ENCODE results near the gene PHLDA3.
"Not testable (repeated sequence)": the region's sequence is repeated elsewhere in the genome, so short reads cannot be mapped to it uniquely, and the experiment has no call there.

Gene PHLDA3

DNA sequence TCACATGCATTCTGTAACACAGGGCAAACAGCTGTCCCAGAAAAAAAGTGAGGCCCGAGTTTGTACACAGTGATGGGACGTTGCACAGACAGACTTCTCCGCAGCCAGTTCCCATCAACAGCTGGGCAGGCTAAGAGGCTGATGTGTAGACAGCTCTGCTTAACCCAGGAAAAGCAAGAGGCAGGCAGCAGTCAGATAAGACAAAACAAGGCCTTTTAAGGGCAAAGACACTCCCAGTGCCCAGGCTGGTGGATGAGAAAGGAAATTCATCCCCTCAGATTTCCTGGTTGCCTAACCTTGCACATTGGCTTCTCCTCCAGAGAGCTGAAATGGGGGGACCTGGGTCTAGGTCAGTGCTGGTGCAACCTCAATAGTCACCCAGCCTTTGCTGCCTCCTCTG lies 17.2 kb upstream of the PHLDA3 start:
- no peak for DNase-seq (ENCODE audit: low read depth)

DNA sequence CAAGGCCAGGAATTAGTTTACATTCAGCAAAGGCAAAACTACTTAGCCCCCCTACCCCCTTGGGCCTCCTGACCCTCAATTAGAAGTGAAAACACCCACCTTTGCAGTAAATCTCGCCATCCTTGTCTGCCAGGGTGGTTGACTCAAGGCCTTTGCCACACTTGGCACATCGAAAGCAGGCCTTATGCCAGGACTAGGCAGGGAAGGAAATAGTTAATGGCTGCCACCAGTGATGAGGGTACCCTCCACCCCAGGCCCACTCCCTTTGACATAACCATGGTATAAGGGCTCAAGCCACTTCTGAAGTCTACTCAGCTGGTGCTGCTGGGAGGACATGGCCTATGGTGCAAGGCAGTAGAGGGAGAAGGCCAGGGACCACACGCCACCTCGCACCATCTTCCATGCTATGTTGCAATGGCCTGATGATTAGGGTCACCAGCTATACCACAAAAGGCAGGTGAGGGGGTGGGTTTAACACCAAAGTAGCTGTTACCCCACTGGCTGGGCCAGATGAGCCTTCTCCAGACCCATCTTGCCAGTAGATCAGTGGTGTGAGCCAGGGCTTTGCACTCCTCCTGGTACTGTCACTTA lies 16.3 kb upstream of the PHLDA3 start:
- DNase-seq (ENCODE audit: low read depth), result no peak

DNA sequence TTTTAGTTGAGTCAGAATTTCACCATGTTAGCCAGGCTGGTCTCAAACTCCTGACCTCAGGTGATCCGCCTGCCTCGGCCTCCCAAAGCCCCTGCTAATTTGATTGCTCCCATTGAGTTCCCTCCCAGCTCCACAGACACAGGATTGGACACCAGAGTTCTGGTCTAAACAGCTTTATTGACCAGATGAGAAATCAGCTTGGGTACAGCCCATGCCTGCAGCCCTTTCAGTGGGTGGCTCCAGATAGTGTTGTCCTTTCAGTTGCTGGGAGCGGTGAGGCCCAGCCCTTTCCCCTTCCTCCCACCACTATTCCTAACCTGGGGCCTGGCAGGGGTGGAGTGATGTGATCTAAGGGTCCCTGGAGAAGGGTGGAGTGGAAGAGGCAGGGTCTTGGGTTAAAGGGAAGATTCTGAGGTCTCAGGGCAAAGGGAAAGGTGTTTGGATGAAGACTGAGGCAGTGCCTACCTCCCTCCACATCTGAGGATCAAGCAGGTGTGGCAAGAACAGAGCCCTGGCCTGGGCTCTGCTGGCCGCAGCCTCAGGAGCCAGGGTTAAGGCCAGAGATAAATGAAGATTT lies 14.5 kb upstream of the PHLDA3 start:
- no peak for DNase-seq (ENCODE audit: low read depth)

DNA sequence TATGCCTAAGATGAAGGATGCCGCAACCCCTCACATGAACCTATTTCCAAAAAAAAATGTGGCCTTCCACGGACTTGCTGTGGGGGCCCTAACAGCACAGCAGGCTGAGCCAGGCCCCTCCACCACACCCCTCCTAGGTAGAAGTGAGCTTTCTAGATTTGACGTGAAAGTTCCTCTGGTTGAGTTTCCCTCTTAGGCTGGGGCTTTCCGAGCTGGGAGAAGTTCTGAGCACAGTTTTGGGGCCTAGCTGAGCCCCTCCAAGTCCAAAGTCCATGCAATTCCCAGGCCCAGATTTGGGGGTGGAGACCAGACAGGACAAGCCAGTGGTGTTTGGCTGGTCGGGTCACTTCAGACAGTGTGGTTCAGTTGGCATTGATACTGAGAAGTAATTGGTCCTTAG lies 13.8 kb upstream of the PHLDA3 start:
- DNase-seq (ENCODE audit: low read depth), result no peak

DNA sequence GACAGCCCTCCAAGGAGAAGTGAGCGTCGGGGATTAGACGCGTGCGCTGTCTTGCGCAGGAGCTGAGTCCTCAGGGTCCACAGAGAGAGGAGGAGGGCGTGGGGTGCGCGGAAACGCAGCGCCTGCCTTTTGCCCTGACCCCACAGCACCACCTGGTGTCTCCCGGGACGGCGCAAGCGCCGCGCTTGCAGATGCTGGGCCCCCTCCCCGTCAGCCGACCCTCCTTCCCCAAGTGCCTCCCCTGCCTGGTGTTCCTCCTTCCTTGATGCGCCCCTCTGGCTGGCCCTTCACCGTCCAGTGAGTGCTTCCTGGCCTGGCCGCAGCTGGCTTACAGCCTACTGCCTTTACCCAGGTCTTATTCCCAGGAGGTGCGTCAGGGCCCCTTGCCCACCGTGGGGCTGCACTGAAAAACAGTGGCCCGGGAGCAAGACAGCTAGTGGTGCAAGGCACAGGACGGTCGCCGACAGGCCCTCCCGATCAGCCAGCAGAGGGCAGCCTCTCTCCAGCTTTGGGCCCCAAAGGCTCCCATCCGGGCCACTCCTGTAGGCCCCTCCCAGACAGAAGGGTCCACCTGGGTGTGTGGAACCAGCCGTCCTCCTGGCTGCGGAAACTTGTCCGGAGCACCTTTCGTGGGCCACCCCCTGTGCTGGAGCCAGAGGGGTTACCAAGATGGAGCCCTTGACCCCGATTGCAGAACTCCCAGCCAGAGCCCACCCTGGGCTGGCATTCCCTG lies 12.9 kb upstream of the PHLDA3 start:
- DNase-seq (ENCODE audit: low read depth), result peak; percentile 74

DNA sequence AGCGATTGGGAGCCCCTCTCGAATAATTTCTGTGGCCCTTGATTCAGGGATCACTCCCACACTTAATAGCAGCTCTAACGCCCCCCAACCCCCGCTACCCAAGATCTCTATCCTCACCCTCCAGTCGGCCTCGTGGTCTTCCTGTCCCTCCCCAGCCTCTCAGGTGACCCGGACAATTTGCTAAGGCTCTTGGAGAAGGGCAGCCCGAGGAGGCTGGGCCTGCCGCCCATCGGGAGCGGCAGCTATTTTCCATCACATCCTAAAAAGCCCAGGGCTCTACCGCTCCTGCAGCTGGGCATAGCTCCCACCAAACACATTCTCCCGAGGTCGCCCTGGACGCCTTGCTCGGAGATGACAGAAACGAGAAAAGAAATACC lies 12.0 kb upstream of the PHLDA3 start:
- no peak for DNase-seq (ENCODE audit: low read depth)

DNA sequence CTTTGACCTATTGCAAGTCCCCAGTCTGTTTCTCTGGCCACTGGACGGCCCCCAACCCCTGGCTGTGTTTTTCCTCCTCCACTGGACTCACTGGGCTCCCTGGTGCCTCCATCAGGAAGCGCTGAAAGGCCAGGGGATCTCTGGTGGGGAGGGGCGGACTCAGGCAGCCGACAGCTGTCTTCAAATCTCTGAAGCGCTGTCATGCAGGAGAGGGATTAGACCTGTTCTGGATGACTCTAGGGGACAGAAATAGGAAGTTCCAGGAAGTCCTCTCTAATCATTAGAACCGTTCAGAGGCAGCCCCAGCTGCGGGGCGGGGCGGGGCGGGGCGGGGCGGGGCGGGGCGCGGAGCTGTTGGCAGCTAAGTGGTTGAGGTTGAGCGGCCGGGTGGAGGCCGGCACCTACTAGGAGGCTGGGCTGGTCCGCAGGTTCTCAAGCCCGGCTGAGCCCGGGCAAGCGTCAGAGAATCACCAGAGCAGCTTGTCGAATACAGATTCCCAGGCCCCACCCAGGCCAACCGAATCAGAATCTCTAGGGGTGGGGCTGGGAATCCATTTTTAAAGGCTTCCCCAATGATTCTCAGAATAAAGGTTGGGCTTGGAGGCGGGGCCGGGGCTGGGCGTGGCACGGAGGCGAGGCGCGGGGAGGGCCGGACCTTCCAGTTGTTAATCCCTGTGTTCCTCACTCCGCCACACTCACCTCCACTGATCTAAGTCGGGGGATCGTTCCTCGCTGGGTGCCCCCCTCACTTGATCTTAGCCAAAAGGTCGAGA lies 11.4 kb upstream of the PHLDA3 start:
- peak; percentile 43 for DNase-seq (ENCODE audit: low read depth)

DNA sequence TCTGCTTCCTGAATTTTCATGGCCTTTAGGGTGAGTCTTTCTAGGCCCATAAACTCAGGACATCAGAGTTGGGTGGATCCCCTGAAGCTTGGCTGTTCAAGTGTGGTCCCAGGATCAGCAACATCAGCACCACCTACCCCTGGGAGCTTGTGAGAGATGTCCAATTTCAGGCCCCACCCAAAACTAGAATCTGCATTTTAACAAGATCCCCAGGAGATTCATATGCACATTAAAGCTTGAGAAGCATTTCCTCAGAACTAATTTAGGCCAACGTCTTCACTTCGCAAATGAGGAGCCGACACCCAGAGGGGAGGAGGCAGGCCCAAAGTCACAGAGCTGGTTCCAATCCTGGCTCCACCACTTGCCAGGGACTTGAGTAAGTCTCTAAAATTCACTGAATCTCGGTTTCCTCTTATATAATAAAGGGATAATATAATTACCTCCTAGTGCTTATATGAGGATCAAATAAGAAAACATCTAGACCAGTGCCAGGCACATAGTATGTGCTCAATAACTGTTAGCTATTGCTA lies 10.3 kb upstream of the PHLDA3 start:
- no peak for DNase-seq (ENCODE audit: low read depth)

DNA sequence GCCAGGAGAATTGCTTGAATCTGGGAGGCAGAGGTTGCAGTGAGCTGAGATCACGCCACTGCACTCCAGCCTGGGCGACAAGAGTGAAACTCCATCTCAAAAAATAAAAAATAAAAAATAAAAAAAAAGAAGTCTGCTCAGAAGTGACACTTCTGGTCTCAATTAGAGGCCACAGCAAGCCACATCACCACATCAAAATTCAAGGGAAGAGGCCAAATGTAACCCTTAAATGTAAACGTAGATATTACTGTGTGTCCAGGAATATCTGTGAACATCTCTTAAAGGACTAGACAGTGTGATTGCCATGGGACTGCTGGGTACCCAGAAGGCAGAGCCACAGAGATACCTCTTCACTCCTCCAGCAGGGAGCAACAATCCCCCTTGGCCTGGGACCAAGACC lies 9.7 kb upstream of the PHLDA3 start:
- DNase-seq (ENCODE audit: low read depth), result not testable (repeated sequence)

DNA sequence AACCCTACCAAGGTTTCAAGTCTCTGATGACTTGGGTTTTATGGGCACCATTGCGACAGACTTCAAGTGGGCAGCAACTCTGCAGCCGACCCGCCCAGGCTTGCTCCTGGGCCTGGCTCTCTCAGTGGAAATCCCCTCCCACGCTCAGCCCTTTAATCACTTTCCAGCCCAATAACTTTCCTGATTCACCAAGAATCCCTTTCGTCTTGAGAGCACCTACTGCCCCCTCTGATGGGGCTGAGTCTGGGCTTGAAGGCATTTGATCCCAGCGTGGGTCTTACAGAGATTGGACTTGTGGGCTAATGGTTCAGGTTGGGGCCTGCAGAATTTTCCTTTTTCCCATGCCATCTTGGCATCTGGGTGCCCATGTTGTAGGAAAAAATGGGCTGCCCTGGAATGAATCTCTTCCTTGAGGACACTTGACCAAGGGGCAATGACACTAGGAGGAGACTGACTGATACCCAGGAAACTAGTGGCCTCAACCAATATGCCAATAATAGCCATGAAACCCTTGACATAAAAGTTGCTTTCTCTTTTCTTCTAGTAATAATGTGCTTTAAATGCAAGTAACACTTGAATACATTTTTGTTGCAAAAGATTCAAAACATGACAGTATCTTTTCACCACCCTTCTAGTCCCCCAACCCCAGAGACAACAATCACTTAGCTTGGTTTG lies 7.8 kb upstream of the PHLDA3 start:
- DNase-seq (ENCODE audit: low read depth), result no peak

DNA sequence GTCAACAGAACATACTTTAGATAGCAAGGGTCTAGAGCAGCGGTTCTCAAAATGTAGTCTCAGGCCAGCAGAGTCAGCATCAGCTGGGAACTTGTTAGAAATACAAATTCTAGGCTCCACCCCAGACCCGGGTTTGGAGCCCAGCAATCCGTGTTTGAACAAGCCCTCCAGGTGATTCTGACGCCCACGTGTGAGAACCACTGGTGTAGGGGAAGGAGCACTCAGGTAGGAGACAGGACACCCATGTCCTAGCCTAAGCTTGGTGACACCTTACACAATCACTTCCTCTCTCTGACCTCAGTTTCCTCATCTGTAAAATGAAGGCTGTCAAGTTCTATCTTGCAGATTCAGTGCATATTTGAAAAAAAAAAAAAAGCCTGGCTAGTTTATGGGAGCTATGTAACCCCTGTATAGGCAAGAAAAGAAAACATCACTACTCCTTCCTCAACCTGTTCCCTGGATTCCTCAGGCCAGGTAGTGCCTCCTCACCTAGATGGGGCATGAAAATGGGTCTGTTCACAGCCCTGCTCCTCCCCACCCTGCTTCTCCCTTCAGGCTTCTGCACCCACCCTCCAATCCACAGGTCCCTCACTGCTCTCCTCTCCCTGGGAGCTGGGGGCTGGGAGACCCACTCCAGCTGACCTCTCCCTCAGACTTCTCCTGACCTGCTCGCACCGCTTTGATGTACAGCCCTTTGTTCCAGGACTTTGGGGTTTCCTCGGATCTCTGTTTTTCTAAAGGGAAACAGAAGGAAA lies 7.1 kb upstream of the PHLDA3 start:
- DNase-seq (ENCODE audit: low read depth), result no peak

DNA sequence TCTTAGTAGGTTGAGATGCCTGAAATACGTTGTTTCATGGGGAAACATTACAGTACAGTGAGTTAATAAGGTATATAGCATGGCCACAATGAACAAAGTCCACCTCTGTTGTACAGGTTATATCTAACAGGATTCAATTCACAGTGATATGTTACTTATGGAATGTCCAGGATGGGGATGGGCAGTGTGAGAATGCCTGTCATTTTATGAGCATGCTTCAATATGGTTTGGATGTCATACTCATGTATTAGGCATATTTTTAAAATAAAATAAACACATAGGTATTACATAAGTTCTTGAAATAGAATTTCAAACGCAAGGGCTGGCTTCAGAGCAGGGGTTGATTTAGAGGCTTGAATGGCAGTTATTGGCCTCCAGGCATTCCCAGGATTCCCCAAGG lies 6.1 kb upstream of the PHLDA3 start:
- DNase-seq (ENCODE audit: low read depth), result no peak

DNA sequence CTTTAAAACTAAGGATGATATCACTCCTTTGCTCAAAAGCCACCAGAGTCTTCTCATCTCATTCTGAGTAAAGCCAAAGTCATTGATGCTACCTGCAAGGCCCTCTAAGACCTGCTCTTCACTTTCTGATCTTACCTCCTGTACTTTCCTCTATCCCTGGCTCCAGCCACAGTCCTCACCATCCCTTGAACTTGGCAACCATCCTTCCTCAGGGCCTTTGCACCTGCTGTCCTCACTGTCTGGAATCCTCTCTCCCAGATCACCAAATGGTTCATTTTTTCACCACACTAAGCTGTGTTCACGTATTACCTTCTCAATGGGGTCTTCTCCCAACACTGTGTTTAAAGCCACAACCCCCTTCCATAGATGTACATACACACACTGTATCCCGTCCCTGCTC lies 4.3 kb upstream of the PHLDA3 start:
- DNase-seq (ENCODE audit: low read depth), result no peak

DNA sequence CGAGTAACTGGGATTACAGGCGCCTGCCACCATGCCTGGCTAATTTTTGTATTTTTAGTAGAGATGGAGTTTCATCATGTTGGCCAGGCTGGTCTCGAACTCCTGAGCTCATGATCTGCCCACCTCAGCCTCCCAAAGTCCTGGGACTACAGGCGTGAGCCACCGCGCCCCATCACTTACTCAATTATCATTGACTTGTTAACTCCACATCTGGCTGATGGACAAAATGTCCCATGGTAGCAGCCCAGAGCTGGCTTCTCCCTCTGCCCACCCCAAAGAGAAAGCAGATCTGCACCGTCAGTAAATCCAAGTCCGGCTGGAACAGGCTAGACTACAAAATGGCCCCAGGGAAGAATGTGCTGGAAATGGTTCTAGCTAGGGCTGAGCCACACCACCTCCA lies 3.3 kb upstream of the PHLDA3 start:
- DNase-seq (ENCODE audit: low read depth), result not testable (repeated sequence)

DNA sequence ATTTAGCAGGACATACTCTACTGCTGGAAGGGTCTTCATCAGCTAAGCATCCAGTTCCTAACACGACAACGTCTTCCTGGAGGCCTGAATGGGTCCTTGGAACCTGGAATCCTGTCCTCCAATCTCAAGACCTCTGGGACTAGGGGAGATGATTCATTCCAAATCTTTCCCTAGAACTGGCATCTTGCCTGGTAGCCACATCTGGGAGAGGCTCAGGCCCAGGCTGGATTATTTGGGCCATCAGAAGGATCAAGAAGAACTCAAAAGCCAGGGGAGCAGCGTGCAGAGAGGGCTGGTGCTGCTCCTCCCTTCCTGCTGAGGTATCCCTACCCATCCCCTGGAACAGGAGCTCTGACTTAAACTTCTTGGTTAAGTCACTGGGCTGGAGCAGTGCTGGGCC lies 2.8 kb upstream of the PHLDA3 start:
- no peak for DNase-seq (ENCODE audit: low read depth)

DNA sequence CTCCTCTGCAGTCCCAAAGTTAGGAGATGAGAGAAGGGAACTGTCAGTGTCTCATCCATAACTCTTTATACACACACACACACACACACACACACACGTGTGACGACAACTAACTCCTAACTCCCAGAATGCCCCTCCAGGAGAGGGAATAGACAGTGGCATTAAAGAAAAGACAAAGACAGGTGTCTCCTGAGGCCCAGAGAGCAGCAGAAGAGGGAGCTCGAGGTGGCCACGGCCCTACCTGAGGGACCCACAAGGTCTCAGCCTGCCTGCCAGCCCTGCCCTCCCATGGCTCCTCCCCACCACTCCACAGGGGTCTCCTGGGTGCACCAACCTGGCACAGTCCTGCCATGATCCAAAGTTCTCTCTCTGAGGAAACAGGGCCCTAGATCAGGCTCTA lies 1.6 kb upstream of the PHLDA3 start:
- no peak for DNase-seq (ENCODE audit: low read depth)

DNA sequence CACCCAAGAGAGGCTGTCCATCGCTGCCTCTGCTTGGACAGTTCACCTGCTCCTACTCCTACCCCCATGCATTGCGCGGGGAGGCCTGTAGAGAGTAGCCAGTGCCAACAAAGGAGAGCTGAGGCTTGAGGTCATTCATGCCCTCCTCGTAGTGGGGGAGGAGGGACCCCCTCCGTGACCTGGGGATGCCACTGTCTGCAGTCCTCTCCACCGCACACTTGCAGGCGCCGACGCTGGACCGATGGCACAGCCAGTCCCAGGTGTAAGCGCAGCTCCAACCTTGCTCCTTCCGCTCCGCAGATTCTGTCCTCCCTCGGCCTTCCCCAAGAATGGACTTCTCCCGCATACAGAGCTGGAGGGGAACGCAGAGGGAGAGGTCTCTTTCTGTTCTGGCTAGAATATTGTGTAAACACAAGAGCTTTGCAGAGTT lies 672 bp upstream of the PHLDA3 start:
- DNase-seq (ENCODE audit: low read depth), result no peak

DNA sequence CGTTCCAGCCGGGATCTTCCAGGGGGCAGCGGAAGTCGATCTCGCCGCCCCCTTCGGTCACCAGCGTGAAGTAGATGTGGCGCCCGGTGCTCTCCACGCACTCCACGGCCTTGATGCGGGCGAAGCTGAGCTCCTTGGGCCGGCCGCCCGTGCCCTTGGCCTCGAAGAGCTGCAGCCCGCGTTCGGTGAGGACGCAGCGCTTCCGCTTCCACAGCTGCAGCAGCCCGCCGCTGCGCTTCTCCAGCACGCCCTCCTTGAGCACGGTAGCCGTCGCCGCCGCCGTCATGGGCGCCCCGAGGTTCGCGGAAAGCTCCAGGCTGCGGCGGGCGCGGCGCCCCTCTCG lies 516 bp downstream of the PHLDA3 start:
- no peak for DNase-seq (ENCODE audit: low read depth)

DNA sequence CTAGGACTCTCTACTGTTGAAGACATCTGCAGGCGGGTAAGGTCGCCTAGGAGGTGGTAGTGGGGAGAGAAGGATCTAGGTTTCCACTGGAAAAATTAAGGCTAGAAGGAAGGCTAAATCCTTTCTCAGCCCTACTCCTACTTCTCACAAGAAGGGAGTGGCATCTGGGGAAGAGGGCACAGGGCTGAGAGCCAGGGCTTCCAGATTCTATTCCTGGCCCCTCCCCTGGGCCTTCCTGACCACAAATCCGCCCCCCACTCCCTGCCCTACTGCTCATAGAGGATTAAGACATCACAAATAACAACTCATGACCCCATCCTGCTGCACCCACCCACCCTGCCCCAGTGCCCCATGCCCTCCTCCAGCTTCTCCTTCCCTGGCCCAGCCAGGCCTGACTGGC lies 2.5 kb downstream of the PHLDA3 start:
- no peak for DNase-seq (ENCODE audit: low read depth)

DNA sequence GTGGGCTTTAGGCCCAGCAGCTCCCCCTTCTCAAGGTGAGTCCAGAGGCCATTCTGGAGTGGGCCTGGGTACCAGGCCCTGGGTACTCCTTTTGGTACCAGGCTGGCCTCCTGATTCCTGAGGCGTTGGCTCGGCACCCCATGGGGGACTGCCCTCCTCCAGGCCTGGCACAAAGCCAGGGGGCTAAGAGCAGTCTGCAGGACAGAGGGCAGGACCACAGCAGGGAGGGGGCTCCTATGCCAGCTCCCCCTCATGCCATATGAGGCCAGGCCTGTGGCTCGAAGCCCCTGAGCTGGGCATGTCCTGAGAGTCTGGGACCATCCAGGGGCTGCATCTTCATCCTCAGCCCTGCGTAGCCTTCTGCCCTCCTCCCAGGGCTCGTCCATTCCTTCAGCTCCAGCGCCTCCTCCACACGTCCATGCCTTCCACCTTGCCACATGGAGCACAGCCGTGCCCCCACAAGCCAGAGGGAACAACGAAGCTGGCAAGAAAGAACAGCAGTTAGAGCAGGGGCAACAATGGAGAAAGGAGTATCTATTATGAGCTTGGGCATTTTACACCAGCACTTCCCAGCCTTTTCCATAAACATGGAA lies 3.2 kb downstream of the PHLDA3 start:
- DNase-seq (ENCODE audit: low read depth), result no peak

DNA sequence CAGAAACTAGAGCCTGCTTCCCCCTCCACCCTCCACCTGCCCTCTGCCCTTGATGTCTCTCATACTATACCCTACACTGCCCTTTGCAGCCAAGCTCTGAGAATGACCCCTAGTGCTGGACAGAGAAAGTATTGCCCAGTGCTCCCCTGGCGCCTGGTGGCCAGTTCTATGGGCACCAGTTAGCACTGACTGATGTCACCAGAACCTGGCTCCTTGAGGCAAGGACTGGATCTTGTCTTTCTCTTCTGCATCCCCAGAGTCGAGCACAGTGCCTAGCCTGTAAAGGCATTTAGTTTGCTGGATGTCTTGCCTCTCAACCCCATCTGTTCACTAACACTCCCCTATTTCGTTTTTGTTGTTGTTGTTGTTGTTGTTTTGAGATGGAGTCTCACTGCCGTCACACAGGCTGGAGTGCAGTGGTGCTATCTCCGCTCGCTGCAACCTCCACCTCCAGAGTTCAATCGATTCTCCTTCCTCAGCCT lies 5.9 kb downstream of the PHLDA3 start:
- DNase-seq (ENCODE audit: low read depth), result no peak
